ENCODE measurements around the gene ZNF217. TPM values are rescaled to one million over a fixed set of nuclear protein-coding genes. Genes with fewer than 3 reads are reported as not detected.
"Not testable (repeated sequence)": the region's sequence is repeated elsewhere in the genome, so short reads cannot be mapped to it uniquely, and the experiment has no call there.

Gene ZNF217
- total and polyA plus RNA-seq, 9 of the 15 experiments (the other 6 are each of a cell fraction or from before 2014, with no cell fraction given) = 3.0 to 41.8 (median 16.8) TPM

DNA sequence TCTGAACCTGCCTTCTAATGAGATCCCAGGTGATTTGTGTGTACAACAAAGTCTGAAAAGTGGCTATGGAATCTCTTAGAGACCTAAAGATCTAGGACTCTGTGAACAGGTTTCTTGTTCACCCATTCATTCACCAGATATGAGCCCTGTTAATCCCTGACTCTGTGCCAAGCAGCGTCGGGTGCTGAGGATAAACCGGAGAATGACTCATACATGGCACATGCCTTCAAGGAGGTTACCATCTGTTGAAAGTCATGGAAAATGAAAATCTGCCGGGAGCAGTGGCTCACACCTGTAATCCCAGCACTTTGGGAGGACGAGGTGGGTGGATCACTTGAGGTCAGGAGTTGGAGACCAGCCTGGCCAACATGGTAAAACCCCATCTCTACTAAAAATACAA lies 72.2 kb downstream of the ZNF217 start:
- H3K9me3 ChIP-seq (replicated peaks; ENCODE audit: control insufficient read depth, insufficient read depth, low read depth, low read length); POLR2A ChIA-PET; DNase-seq (ENCODE audit: extremely low read depth in 1 of 4, low spot score in 3 of 4); ATAC-seq; H3K79me2 ChIP-seq (ENCODE audit: control insufficient read depth, insufficient read depth, low read length); H2AFZ ChIP-seq (ENCODE audit: low read depth, low read length); H4K20me1 ChIP-seq (replicated peaks; ENCODE audit: control insufficient read depth, insufficient read depth, low read length); BruUV-seq (replicated peaks); H3K4me2 ChIP-seq (ENCODE audit: insufficient read depth, low read length); in situ Hi-C loops (cut with MboI); H3K9ac ChIP-seq (ENCODE audit: insufficient read depth in 1 of 2, low read depth in 2 of 2, low read length in 2 of 2); H3K4me3 ChIP-seq; FAIRE-seq; H3K4me1 ChIP-seq (replicated peaks in 1 of 2; ENCODE audit: control insufficient read depth in 2 of 2, insufficient read depth in 2 of 2, low read length in 2 of 2); H3K36me3 ChIP-seq (ENCODE audit: control insufficient read depth, insufficient read depth, low read length); H3K27ac ChIP-seq (ENCODE audit: extremely low read depth, low read depth, low read length); CTCF ChIA-PET (ENCODE audit: low intra/inter-chr PET ratio); H3K9me1 ChIP-seq (ENCODE audit: control insufficient read depth, insufficient read depth, low read length); intact Hi-C loops (cut with micrococcal nuclease): not testable (repeated sequence)
- H3K27me3 ChIP-seq (ENCODE audit: control insufficient read depth in 2 of 2, insufficient read depth in 2 of 2, low read length in 2 of 2) = peaks cover 10 to 27% of the 10 kb centered on the region in 2 experiments; a peak in 3 of 5 replicates
- 2% methylated on average over 5 of the region's 5 CpGs for WGBS (ENCODE audit: insufficient coverage, low coverage, missing lambda C conversion rate)

DNA sequence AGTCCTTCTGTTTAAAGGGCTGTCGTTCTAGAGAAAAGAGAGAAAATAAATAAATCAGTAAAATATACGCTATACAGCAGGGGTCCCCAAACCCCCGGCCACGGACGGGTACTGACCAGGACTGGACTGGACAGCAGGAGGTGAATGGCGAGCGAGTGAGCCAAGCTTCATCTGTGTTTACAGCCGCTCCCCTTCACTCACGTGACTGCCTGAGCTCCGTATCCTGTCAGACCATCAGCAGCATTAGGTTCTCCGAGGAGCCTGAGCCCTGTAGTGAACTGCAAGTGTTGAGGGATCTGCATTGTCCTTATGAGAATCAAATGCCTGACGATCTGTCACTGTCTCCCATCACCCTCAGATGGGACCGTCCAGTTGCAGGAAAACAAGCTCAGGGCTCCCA lies 76.5 kb downstream of the ZNF217 start:
- intact Hi-C loops (cut with micrococcal nuclease) = no loop called here
- no peaks in the 10 kb centered on the region for H3K9me3 ChIP-seq (replicated peaks; ENCODE audit: control insufficient read depth, insufficient read depth, low read depth, low read length)
- under 1% methylated on average over 13 of the region's 13 CpGs for WGBS (ENCODE audit: insufficient coverage, low coverage, missing lambda C conversion rate)
- CTCF ChIA-PET (ENCODE audit: low intra/inter-chr PET ratio) = no interaction called here
- H3K9me1 ChIP-seq (ENCODE audit: control insufficient read depth, insufficient read depth, low read length) = no peaks in the 10 kb centered on the region
- in situ Hi-C loops (cut with MboI) = no loop called here
- H3K36me3 ChIP-seq (ENCODE audit: control insufficient read depth, insufficient read depth, low read length) = no peaks in the 10 kb centered on the region
- 0 out of 2 replicates have a peak overlapping the region, but pooled peaks have one; percentile 11 for H2AFZ ChIP-seq (ENCODE audit: low read depth, low read length)
- peaks cover 7 to 11% of the 10 kb centered on the region in 2 experiments; a peak in 4 of 5 replicates for H3K27me3 ChIP-seq (ENCODE audit: control insufficient read depth in 2 of 2, insufficient read depth in 2 of 2, low read length in 2 of 2)
- peaks cover 0 to 3% of the 10 kb centered on the region in 2 experiments; a peak in 3 of 5 replicates for H3K4me1 ChIP-seq (replicated peaks in 1 of 2; ENCODE audit: control insufficient read depth in 2 of 2, insufficient read depth in 2 of 2, low read length in 2 of 2)
- FAIRE-seq (no peak), ATAC-seq (peak; percentile 95), DNase-seq (ENCODE audit: extremely low read depth in 1 of 4, low spot score in 3 of 4) (peak in 1 of 4 experiments; percentile 60)
- peak overlapping the region in 1 of 2 experiments; percentile 73; a peak in 2 of 4 replicates for H3K9ac ChIP-seq (ENCODE audit: insufficient read depth in 1 of 2, low read depth in 2 of 2, low read length in 2 of 2)
- no peaks in the 10 kb centered on the region for H4K20me1 ChIP-seq (replicated peaks; ENCODE audit: control insufficient read depth, insufficient read depth, low read length)
- H3K4me3 ChIP-seq = no peak overlapping the region
- no peaks in the 10 kb centered on the region for H3K79me2 ChIP-seq (ENCODE audit: control insufficient read depth, insufficient read depth, low read length)
- H3K4me2 ChIP-seq (ENCODE audit: insufficient read depth, low read length) = peak overlapping the region; percentile 57
- no peak overlapping the region for H3K27ac ChIP-seq (ENCODE audit: extremely low read depth, low read depth, low read length)
- BruUV-seq (replicated peaks) = no TSS peak
- POLR2A ChIA-PET = interaction anchor here (0.7 kb wide), 1 partner anchor 21 kb away, joined by 6 read pairs; no protein-coding TSS in a partner anchor
- TF ChIP-seq, protein P1, sequence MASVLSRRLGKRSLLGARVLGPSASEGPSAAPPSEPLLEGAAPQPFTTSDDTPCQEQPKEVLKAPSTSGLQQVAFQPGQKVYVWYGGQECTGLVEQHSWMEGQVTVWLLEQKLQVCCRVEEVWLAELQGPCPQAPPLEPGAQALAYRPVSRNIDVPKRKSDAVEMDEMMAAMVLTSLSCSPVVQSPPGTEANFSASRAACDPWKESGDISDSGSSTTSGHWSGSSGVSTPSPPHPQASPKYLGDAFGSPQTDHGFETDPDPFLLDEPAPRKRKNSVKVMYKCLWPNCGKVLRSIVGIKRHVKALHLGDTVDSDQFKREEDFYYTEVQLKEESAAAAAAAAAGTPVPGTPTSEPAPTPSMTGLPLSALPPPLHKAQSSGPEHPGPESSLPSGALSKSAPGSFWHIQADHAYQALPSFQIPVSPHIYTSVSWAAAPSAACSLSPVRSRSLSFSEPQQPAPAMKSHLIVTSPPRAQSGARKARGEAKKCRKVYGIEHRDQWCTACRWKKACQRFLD (CRISPR knock-in tag; IDR thresholded peaks at IDR 0.05) = no peak
- TF ChIP-seq BCOR (IDR thresholded peaks at IDR 0.05) (no peak), NR2C1 (IDR thresholded peaks at IDR 0.05) (no peak), NR2C1 (tag; IDR thresholded peaks at IDR 0.05) (no peak), CHD4 (IDR thresholded peaks at IDR 0.05; ENCODE audit: insufficient read depth, insufficient replicate concordance, low read depth, low read length, poor library complexity, severe bottlenecking) (no peak), ZNF212 (CRISPR knock-in tag; IDR thresholded peaks at IDR 0.05) (no peak), MECOM (CRISPR knock-in tag; IDR thresholded peaks at IDR 0.05) (no peak), MYC (IDR thresholded peaks at IDR 0.05; ENCODE audit: low read depth, low read length) (no peak), MYC (CRISPR knock-in tag; IDR thresholded peaks at IDR 0.05; ENCODE audit: borderline replicate concordance, low read depth) (no peak), POU5F1 (IDR thresholded peaks at IDR 0.05; ENCODE audit: borderline replicate concordance, low read depth, low read length, partially characterized antibody) (no peak), ZNF143 (CRISPR knock-in tag; IDR thresholded peaks at IDR 0.05) (no peak), STAT5A (IDR thresholded peaks at IDR 0.05; ENCODE audit: borderline replicate concordance, low read length) (no peak), TCF3 (CRISPR knock-in tag; IDR thresholded peaks at IDR 0.05) (no peak), ZKSCAN8 (CRISPR knock-in tag; IDR thresholded peaks at IDR 0.05) (no peak), ZFP30 (CRISPR knock-in tag; IDR thresholded peaks at IDR 0.05; ENCODE audit: borderline replicate concordance) (no peak), FOXK2 (conservative IDR thresholded peaks at IDR 0.05 in 1 of 2, IDR thresholded peaks at IDR 0.05 in 1 of 2; ENCODE audit: low read depth in 2 of 2) (peak; percentile 60 to 73; a peak in 2 of 4 replicates), U2AF1 (optimal IDR thresholded peaks at IDR 0.05; ENCODE audit: low read depth, low read length) (no peak)
